PC-9 (cell line): ENCODE results near the gene GTF2IRD1. TPM values are rescaled to one million over a fixed set of nuclear protein-coding genes. Genes with fewer than 3 reads are reported as not detected.
"Not testable (repeated sequence)": the region's sequence is repeated elsewhere in the genome, so short reads cannot be mapped to it uniquely, and the experiment has no call there.

ENCODE experiments used
- BruUV-seq: library from RNA; stranded (reverse); fragments of 400-500 nt; replicated peaks from 2 replicates; lab custom pipeline; 2021; lab: Mats Ljungman, UMichigan
- CTCF ChIA-PET: fragments of 300-600 bp; sonication (Branson Sonifier 250); formaldehyde crosslinking; loops from one replicate; lab custom pipeline; 2022; ENCODE audit warnings: antibody characterized with exemption; lab: Charles Lee
- POLR2A ChIA-PET: fragments of 300-600 bp; sonication (Branson Sonifier 250); formaldehyde crosslinking; loops from one replicate; lab custom pipeline; 2022; ENCODE audit warnings: antibody characterized with exemption; ENCODE audit not compliant: unreplicated experiment; lab: Charles Lee
- DNase-seq, 2 experiments: peaks; one replicate each; pipeline versions ENCODE4 v3.0.0 to v3.0.0-alpha.2; 2015 to 2022; ENCODE audit warnings: mixed read lengths in 1 of 2
- H2AFZ ChIP-seq: fragments of 200-600 bp; sonication (generic); 2 replicates; pipeline ENCODE4 v1.8.1; 2017; ENCODE audit warnings: antibody characterized with exemption
- H3F3A ChIP-seq: fragments of 200-600 bp; sonication (generic); 2 replicates; pipeline ENCODE4 v1.8.1; 2017; ENCODE audit warnings: antibody characterized with exemption, mild to moderate bottlenecking, low read depth; ENCODE audit not compliant: insufficient read depth
- H3K27ac ChIP-seq: fragments of 200-600 bp; sonication (generic); 2 replicates; pipeline ENCODE4 v1.6.1; 2016; ENCODE audit warnings: mixed run types
- H3K27me3 ChIP-seq: fragments of 200-600 bp; sonication (generic); 2 replicates; pipeline ENCODE4 v1.6.1; 2016; ENCODE audit warnings: low read depth, mixed run types; ENCODE audit not compliant: insufficient read depth
- H3K36me3 ChIP-seq: fragments of 200-600 bp; sonication (generic); 2 replicates; pipeline ENCODE4 v1.6.1; 2016; ENCODE audit warnings: low read depth, mixed run types
- H3K4me1 ChIP-seq: fragments of 200-600 bp; sonication (generic); replicated peaks from 2 replicates; pipeline ENCODE4 v1.6.1; 2016; ENCODE audit warnings: mixed run types; ENCODE audit not compliant: insufficient read depth
- H3K4me2 ChIP-seq: fragments of 200-600 bp; sonication (generic); 2 replicates; pipeline ENCODE4 v1.6.1; 2017; ENCODE audit warnings: mixed run types
- H3K4me3 ChIP-seq: fragments of 200-600 bp; sonication (generic); 2 replicates; pipeline ENCODE4 v1.6.1; 2016; ENCODE audit warnings: mixed run types
- H3K79me2 ChIP-seq: fragments of 200-600 bp; sonication (generic); 2 replicates; pipeline ENCODE4 v1.6.1; 2017; ENCODE audit warnings: low read depth, mixed run types
- H3K9me2 ChIP-seq: fragments of 200-600 bp; sonication (generic); 2 replicates; pipeline ENCODE4 v1.8.1; 2017; ENCODE audit warnings: mild to moderate bottlenecking; ENCODE audit not compliant: insufficient read depth
- H3K9me3 ChIP-seq: fragments of 200-600 bp; sonication (generic); 2 replicates; pipeline ENCODE4 v1.8.1; 2016; ENCODE audit warnings: low read depth; ENCODE audit not compliant: insufficient read depth
- H4K20me1 ChIP-seq: fragments of 200-600 bp; sonication (generic); 2 replicates; pipeline ENCODE4 v1.8.1; 2017; ENCODE audit not compliant: insufficient read depth
- intact Hi-C: fragments of 100-400 bp; cut with micrococcal nuclease; formaldehyde crosslinking; loops from one replicate; pipeline ENCODE4 v1.10.0; 2022; ENCODE audit not compliant: unreplicated experiment
- total RNA-seq: library from RNA; stranded (reverse); gene quantifications from 2 replicates; pipeline ENCODE4 v1.2.3, GENCODE V29; 2021

The GTF2IRD1 gene
- total RNA-seq, 1 experiment from 2014 or later: 46.7 TPM

DNA sequence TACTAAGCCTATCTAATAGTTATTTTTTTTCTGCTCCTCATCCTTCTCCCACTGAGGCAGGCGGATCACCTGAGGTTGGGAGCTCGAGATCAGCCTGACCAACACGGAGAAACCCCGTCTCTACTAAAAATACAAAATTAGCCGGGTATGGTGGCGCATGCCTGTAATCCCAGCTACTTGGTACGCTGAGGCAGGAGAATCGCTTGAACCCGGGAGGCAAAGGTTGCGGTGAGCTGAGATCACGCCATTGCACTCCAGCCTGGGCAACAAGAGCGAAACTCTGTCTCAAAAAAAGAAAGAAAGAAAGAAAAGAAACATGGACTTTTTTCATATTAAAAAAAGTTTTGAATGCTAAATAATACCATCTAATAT lies 197.4 kb downstream of the GTF2IRD1 start:
- 0 out of 2 replicates have a peak overlapping the region, but pooled peaks have one; percentile 67 for H3K4me2 ChIP-seq
- H3K79me2 ChIP-seq, H3K9me3 ChIP-seq, BruUV-seq, POLR2A ChIA-PET, H3K36me3 ChIP-seq, H4K20me1 ChIP-seq, H3K27ac ChIP-seq, H3F3A ChIP-seq, H3K9me2 ChIP-seq, H3K27me3 ChIP-seq, DNase-seq, H2AFZ ChIP-seq, intact Hi-C loops, H3K4me3 ChIP-seq: not testable (repeated sequence)
- CTCF ChIA-PET: interaction anchor here (0.6 kb wide), 2 partner anchors 175 to 191 kb away, joined by 8 to 9 read pairs; no protein-coding TSS in a partner anchor
- peaks cover 27% of the 10 kb centered on the region for H3K4me1 ChIP-seq

Other genes starting within 250 kb of the GTF2IRD1 start
- gene LAT2, start 243.9 kb upstream of the GTF2IRD1 start, total RNA-seq: 1.8 and 3.5 TPM in 2 replicates
- 65.5 and 75.7 TPM in 2 replicates for gene RFC2, start 199.5 kb upstream of the GTF2IRD1 start, total RNA-seq
- 37.9 and 48.0 TPM in 2 replicates for gene CLIP2, start 164.5 kb upstream of the GTF2IRD1 start, total RNA-seq
- gene GTF2I, start 203.8 kb downstream of the GTF2IRD1 start, total RNA-seq: 364 and 374 TPM in 2 replicates